OCI-LY7 (cell line): ENCODE measurements around the gene CD300A.

Experiments
- EZH2phosphoT487 ChIP-seq: fragments of 200-600 bp; sonication (generic); IDR thresholded peaks from 2 replicates; pipeline ENCODE4 v1.6.1; 2018; ENCODE audit warnings: low read depth, borderline replicate concordance, mild to moderate bottlenecking, mixed run types, antibody characterized with exemption, low read length, moderate library complexity, mixed read lengths
- TF ChIP-seq, protein P1 (sequence below): fragments of 200-600 bp; sonication (generic); conservative IDR thresholded peaks from 2 replicates; pipeline ENCODE4 v1.5.1; 2014; ENCODE audit warnings: mild to moderate bottlenecking, antibody characterized with exemption, low read length, moderate library complexity, mixed read lengths

DNA sequence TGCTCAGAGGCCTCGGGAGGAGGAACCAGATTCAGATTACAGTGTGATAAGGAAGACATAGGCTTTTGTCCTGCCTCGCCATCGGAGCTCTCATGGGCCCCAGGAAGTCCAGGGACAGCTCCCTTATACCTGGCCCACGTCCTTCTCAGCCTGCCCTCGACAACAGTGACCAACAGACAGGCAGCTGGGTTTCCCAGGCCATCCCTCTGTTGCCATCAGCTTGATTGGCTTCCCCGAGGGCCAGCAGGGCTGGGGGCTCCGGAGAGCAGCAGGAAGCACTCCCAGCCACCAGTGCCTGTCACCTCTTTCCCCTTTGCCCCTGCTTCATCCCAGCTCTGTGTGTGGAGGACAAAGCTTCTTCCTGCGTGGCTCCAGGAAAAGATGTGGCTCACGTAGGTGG, 17.6 kb downstream of the CD300A start:
- TF ChIP-seq, protein P1, sequence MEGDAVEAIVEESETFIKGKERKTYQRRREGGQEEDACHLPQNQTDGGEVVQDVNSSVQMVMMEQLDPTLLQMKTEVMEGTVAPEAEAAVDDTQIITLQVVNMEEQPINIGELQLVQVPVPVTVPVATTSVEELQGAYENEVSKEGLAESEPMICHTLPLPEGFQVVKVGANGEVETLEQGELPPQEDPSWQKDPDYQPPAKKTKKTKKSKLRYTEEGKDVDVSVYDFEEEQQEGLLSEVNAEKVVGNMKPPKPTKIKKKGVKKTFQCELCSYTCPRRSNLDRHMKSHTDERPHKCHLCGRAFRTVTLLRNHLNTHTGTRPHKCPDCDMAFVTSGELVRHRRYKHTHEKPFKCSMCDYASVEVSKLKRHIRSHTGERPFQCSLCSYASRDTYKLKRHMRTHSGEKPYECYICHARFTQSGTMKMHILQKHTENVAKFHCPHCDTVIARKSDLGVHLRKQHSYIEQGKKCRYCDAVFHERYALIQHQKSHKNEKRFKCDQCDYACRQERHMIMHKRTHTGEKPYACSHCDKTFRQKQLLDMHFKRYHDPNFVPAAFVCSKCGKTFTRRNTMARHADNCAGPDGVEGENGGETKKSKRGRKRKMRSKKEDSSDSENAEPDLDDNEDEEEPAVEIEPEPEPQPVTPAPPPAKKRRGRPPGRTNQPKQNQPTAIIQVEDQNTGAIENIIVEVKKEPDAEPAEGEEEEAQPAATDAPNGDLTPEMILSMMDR: no peak
- TF ChIP-seq EZH2phosphoT487: no peak
